H1 (cell line): ENCODE data around the gene MBD5. TPM values are rescaled to one million over a fixed set of nuclear protein-coding genes. Genes with fewer than 3 reads are reported as not detected.

Source experiments
- CTCF ChIA-PET: fragments of 300-600 bp; sonication (Branson Sonifier 250); formaldehyde crosslinking; loops from one replicate; lab custom pipeline; 2021; ENCODE audit not compliant: partially characterized antibody; lab: Charles Lee
- POLR2A ChIA-PET: fragments of 300-600 bp; sonication (Branson Sonifier 250); formaldehyde crosslinking; loops from one replicate; lab custom pipeline; 2021; ENCODE audit warnings: inconsistent platforms; ENCODE audit not compliant: partially characterized antibody; lab: Charles Lee
- DNase-seq, 2 experiments: peaks; one replicate each; pipeline versions ENCODE4 v3.0.0 to v3.0.0-alpha.2; 2010 to 2022; ENCODE audit warnings: low spot score in 2 of 2, low read depth in 1 of 2, mixed read lengths in 1 of 2
- FAIRE-seq: peaks from 2 replicates; lab custom pipeline; 2011; peaks lifted over from hg19 to GRCh38; lab: Jason Lieb, UNC
- H2AFZ ChIP-seq: 2 replicates; pipeline ENCODE4 v1.8.1; 2012; ENCODE audit warnings: low read length, inconsistent platforms
- H2AK5ac ChIP-seq: 2 replicates; pipeline ENCODE4 v1.6.1; 2013; ENCODE audit warnings: low read depth, low read length
- H2BK120ac ChIP-seq: replicated peaks from 2 replicates; pipeline ENCODE3; 2013; ENCODE audit warnings: low read depth, low read length, inconsistent platforms
- H2BK12ac ChIP-seq: 2 replicates; pipeline ENCODE4 v1.6.1; 2013; ENCODE audit warnings: low read depth, low read length
- H2BK15ac ChIP-seq: 2 replicates; pipeline ENCODE4 v1.6.1; 2013; ENCODE audit warnings: low read length
- H2BK20ac ChIP-seq: 2 replicates; pipeline ENCODE4 v1.6.1; 2013; ENCODE audit warnings: low read length
- H2BK5ac ChIP-seq: 2 replicates; pipeline ENCODE4 v1.6.1; 2013; ENCODE audit warnings: low read depth, low read length
- H3K14ac ChIP-seq: 2 replicates; pipeline ENCODE4 v1.6.1; 2013; ENCODE audit warnings: inconsistent platforms; ENCODE audit not compliant: insufficient read length
- H3K18ac ChIP-seq: 2 replicates; pipeline ENCODE4 v1.6.1; 2013; ENCODE audit warnings: low read length; ENCODE audit errors: extremely low read depth
- H3K23ac ChIP-seq: 2 replicates; pipeline ENCODE4 v1.6.1; 2013; ENCODE audit warnings: inconsistent platforms; ENCODE audit not compliant: insufficient read length
- H3K23me2 ChIP-seq: 2 replicates; pipeline ENCODE4 v1.6.1; 2013; ENCODE audit warnings: low read depth, low read length
- H3K27ac ChIP-seq: 2 replicates; pipeline ENCODE4 v1.6.1; 2011; ENCODE audit warnings: low read depth, low read length, inconsistent platforms
- H3K27me3 ChIP-seq, 4 experiments: replicated peaks in 1 of 4; 1 replicate in 1 of 4; 2 replicates in 3 of 4; pipeline versions ENCODE4 v1.6.1 to v1.8.1; 2011 to 2013; ENCODE audit warnings: low read length in 3 of 4, mild to moderate bottlenecking in 3 of 4, inconsistent platforms in 2 of 4, mixed read lengths in 2 of 4, moderate library complexity in 1 of 4; ENCODE audit not compliant: control insufficient read depth in 3 of 4, insufficient read depth in 3 of 4; ENCODE audit errors: extremely low read depth in 1 of 4
- H3K36me3 ChIP-seq, 4 experiments: 2 replicates each; pipeline versions ENCODE4 v1.6.1 to v1.8.1; 2011 to 2013; ENCODE audit warnings: mild to moderate bottlenecking in 4 of 4, low read length in 3 of 4, moderate library complexity in 2 of 4, control low read depth in 1 of 4, inconsistent platforms in 1 of 4; ENCODE audit not compliant: insufficient read depth in 4 of 4, control insufficient read depth in 2 of 4
- H3K4ac ChIP-seq: replicated peaks from 2 replicates; pipeline ENCODE3; 2013; ENCODE audit warnings: low read length, low read depth, mixed read lengths, inconsistent platforms; ENCODE audit not compliant: insufficient read length
- H3K4me1 ChIP-seq, 4 experiments: replicated peaks in 1 of 4; 1 replicate in 1 of 4; 2 replicates in 3 of 4; pipeline versions ENCODE4 v1.6.1 to v1.8.1; 2011 to 2013; ENCODE audit warnings: low read length in 3 of 4, inconsistent platforms in 2 of 4, mixed read lengths in 1 of 4; ENCODE audit not compliant: insufficient read depth in 4 of 4, control insufficient read depth in 3 of 4
- H3K4me2 ChIP-seq, 2 experiments: 2 replicates each; pipeline versions ENCODE4 v1.6.1 to v1.8.1; 2011 to 2013; ENCODE audit warnings: low read depth in 2 of 2, low read length in 2 of 2, control low read depth in 1 of 2, inconsistent platforms in 1 of 2, mild to moderate bottlenecking in 1 of 2; ENCODE audit not compliant: insufficient read depth in 1 of 2
- H3K4me3 ChIP-seq, 4 experiments: fragments of 200-600, 300-600 bp in 1 of 4; sonication (generic), shearing (Covaris generic), sonication (Bioruptor Twin) in 1 of 4; 2 replicates each; pipeline versions ENCODE4 v1.5.1 to v1.8.1; 2011 to 2016; ENCODE audit warnings: low read length in 4 of 4, low read depth in 3 of 4, control low read depth in 2 of 4, inconsistent platforms in 2 of 4, mild to moderate bottlenecking in 2 of 4, mixed read lengths in 1 of 4, moderate library complexity in 1 of 4; ENCODE audit not compliant: insufficient read depth in 2 of 4; ENCODE audit errors: extremely low read depth in 1 of 4
- H3K56ac ChIP-seq: replicated peaks from 2 replicates; pipeline ENCODE3; 2013; ENCODE audit warnings: low read depth, mild to moderate bottlenecking, mixed read lengths, low read length, inconsistent platforms; ENCODE audit not compliant: insufficient read length
- H3K79me1 ChIP-seq: 2 replicates; pipeline ENCODE4 v1.6.1; 2013; ENCODE audit warnings: low read depth, low read length, control low read depth
- H3K79me2 ChIP-seq, 2 experiments: 2 replicates each; pipeline versions ENCODE4 v1.6.1 to v1.8.1; 2012 to 2013; ENCODE audit warnings: low read length in 2 of 2, mild to moderate bottlenecking in 2 of 2, inconsistent platforms in 1 of 2; ENCODE audit not compliant: insufficient read depth in 2 of 2, control insufficient read depth in 1 of 2
- H3K9ac ChIP-seq, 4 experiments: replicated peaks in 1 of 4; 1 replicate in 1 of 4; 2 replicates in 3 of 4; pipeline versions ENCODE4 v1.6.1 to v1.8.1; 2011 to 2013; ENCODE audit warnings: low read depth in 3 of 4, low read length in 3 of 4, control low read depth in 2 of 4, mild to moderate bottlenecking in 2 of 4, moderate library complexity in 2 of 4, inconsistent platforms in 1 of 4; ENCODE audit errors: extremely low read depth in 1 of 4
- H3K9me3 ChIP-seq, 2 experiments: 2 replicates each; pipeline versions ENCODE4 v1.6.1 to v1.8.1; 2012 to 2013; ENCODE audit warnings: mild to moderate bottlenecking in 2 of 2, moderate library complexity in 2 of 2, control low read depth in 1 of 2, inconsistent platforms in 1 of 2, low read depth in 1 of 2, low read length in 1 of 2, mixed read lengths in 1 of 2; ENCODE audit not compliant: insufficient read depth in 2 of 2
- H4K20me1 ChIP-seq, 2 experiments: replicated peaks in 1 of 2; 2 replicates each; pipeline versions ENCODE3 to v1.8.1; 2011 to 2013; ENCODE audit warnings: inconsistent platforms in 2 of 2, low read length in 2 of 2, mild to moderate bottlenecking in 1 of 2; ENCODE audit not compliant: insufficient read depth in 2 of 2, control insufficient read depth in 1 of 2
- H4K5ac ChIP-seq: 2 replicates; pipeline ENCODE4 v1.6.1; 2013; ENCODE audit warnings: low read length, low read depth, mixed read lengths, inconsistent platforms; ENCODE audit not compliant: insufficient read length
- H4K8ac ChIP-seq: 2 replicates; pipeline ENCODE4 v1.8.0; 2013; ENCODE audit warnings: mild to moderate bottlenecking, moderate library complexity, low read length, inconsistent platforms; ENCODE audit not compliant: insufficient read depth; ENCODE audit errors: extremely low read depth
- H4K91ac ChIP-seq: replicated peaks from 2 replicates; pipeline ENCODE3; 2013; ENCODE audit warnings: low read length, mixed read lengths, inconsistent platforms; ENCODE audit not compliant: insufficient read length
- ASH2L ChIP-seq: fragments of 200-600, 300-600 bp; sonication (generic); IDR thresholded peaks from one replicate; pipeline ENCODE4 v1.7.1; 2017; ENCODE audit warnings: low read length
- BRCA1 ChIP-seq: IDR thresholded peaks from 2 replicates; pipeline ENCODE4 v1.6.1; 2012; ENCODE audit warnings: low read depth, low read length, improper control_type of control experiment
- CHD1 ChIP-seq: IDR thresholded peaks from 2 replicates; pipeline ENCODE4 v1.6.1; 2012; ENCODE audit warnings: low read depth, low read length, improper control_type of control experiment
- JUND ChIP-seq: IDR thresholded peaks from 2 replicates; pipeline ENCODE4 v1.6.1; 2011; ENCODE audit warnings: mild to moderate bottlenecking, improper control_type of control experiment, low read length
- KDM1A ChIP-seq: fragments of 200-600, 300-600 bp; sonication (generic); IDR thresholded peaks from 2 replicates; pipeline ENCODE4 v1.7.1; 2016; ENCODE audit warnings: mild to moderate bottlenecking, low read length, borderline replicate concordance
- KDM5A ChIP-seq: fragments of 200-600 bp; IDR thresholded peaks from 2 replicates; pipeline ENCODE4 v1.7.1; 2012; ENCODE audit warnings: mild to moderate bottlenecking, low read length, inconsistent platforms, mixed read lengths
- POLR2AphosphoS5 ChIP-seq: IDR thresholded peaks from 2 replicates; pipeline ENCODE4 v1.6.1; 2011; ENCODE audit warnings: low read depth, low read length
- RNF2 ChIP-seq: fragments of 200-900, 300-1000 bp; sonication (generic); IDR thresholded peaks from 2 replicates; pipeline ENCODE4 v1.7.1; 2016; ENCODE audit warnings: borderline replicate concordance, low read depth, mild to moderate bottlenecking, antibody characterized with exemption, low read length; ENCODE audit not compliant: poor library complexity, severe bottlenecking; ENCODE audit errors: missing control alignments
- SIX5 ChIP-seq: IDR thresholded peaks from 2 replicates; pipeline ENCODE4 v1.6.1; 2011; ENCODE audit warnings: mild to moderate bottlenecking, low read depth, low read length
- SP2 ChIP-seq: IDR thresholded peaks from 2 replicates; pipeline ENCODE4 v1.6.1; 2012; ENCODE audit warnings: mild to moderate bottlenecking, low read length, inconsistent platforms
- SUZ12 ChIP-seq: fragments of 200-600 bp; sonication (generic); IDR thresholded peaks from 2 replicates; pipeline ENCODE4 v1.6.1; 2012; ENCODE audit warnings: mild to moderate bottlenecking, inconsistent platforms, low read length, moderate library complexity, mixed read lengths
- TAF1 ChIP-seq: IDR thresholded peaks from 2 replicates; pipeline ENCODE4 v1.6.1; 2011; ENCODE audit warnings: mild to moderate bottlenecking, low read depth, low read length
- TAF7 ChIP-seq: optimal IDR thresholded peaks from 2 replicates; pipeline ENCODE3; 2011; ENCODE audit warnings: low read depth, mild to moderate bottlenecking, inconsistent platforms, low read length, moderate library complexity, borderline replicate concordance
- polyA plus RNA-seq, 7 experiments: library from polyadenylated mRNA; depleted of rRNA in 3 of 7; stranded (reverse) in 5 of 7; unstranded in 2 of 7; fragments of >200 nt in 5 of 7; fragments of 200-250 nt in 2 of 7; gene quantifications; 1 replicate in 5 of 7; 2 replicates in 1 of 7; 4 replicates in 1 of 7; pipeline versions ENCODE4 v1.2.1 to v1.2.3, GENCODE V29; 2011 to 2013; ENCODE audit warnings: missing spikeins in 2 of 7, mixed read lengths in 2 of 7
- total RNA-seq: library from RNA; stranded (reverse); fragmentation: NEBNext Ultra II Directional; extraction: Animal tissue kit (Norgen Biotek cat#: 25700); gene quantifications from 2 replicates; pipeline ENCODE4 v1.2.1, GENCODE V29; 2021
- TF ChIP-seq, protein P1 (sequence below), 3 experiments: IDR thresholded peaks; 1 replicate in 2 of 3; 2 replicates in 1 of 3; pipeline versions ENCODE4 v1.5.1 to v1.6.1; 2011; ENCODE audit warnings: low read length in 3 of 3, mild to moderate bottlenecking in 3 of 3, inconsistent platforms in 2 of 3, low read depth in 1 of 3, moderate library complexity in 1 of 3; ENCODE audit not compliant: insufficient read depth in 1 of 3; ENCODE audit errors: control extremely low read depth in 1 of 3

The MBD5 gene
- total and polyA plus RNA-seq, 2 of the 8 experiments (the other 6 are each of a cell fraction or from before 2014, with no cell fraction given): 9.7 to 29.4 TPM

DNA sequence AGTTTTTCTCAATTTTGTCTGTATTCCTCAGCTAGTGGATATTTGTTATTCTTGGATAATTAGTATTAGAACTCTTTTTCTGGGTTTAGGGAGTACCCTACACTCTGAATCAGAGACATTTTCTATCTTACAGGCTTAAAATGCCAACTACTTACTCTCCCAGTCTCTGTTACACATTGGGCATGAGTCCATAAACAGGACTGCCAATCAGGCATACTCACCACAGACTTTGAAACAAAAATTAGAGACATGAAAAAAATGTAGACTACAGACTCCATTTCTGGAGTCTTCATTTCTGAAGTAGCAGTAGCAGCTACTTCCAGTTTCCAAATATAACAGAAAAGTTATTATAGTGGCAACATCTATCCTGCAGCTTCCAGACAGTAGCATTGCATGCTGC, 279.7 kb downstream of the MBD5 start:
- FAIRE-seq (no peak), DNase-seq (no peak)
- no peak overlapping the region for H2BK15ac ChIP-seq
- H3K18ac ChIP-seq: no peak overlapping the region
- no peak overlapping the region for H3K9ac ChIP-seq
- ChIA-PET CTCF (no interaction called here), POLR2A (no interaction called here)
- H2BK12ac ChIP-seq: no peak overlapping the region
- H3K23ac ChIP-seq: no peak overlapping the region
- H4K5ac ChIP-seq: no peak overlapping the region
- H4K91ac ChIP-seq: no peak overlapping the region
- no peaks in the 10 kb centered on the region for H4K20me1 ChIP-seq
- no peak overlapping the region for H2AK5ac ChIP-seq
- no peaks in the 10 kb centered on the region for H3K79me2 ChIP-seq
- H2AFZ ChIP-seq: no peak overlapping the region
- no peak overlapping the region for H3K27ac ChIP-seq
- H3K4me3 ChIP-seq: no peak overlapping the region
- no peak overlapping the region for H3K56ac ChIP-seq
- H2BK5ac ChIP-seq: no peak overlapping the region
- H3K23me2 ChIP-seq: no peaks in the 10 kb centered on the region
- no peaks in the 10 kb centered on the region for H3K27me3 ChIP-seq
- no peak overlapping the region for H2BK120ac ChIP-seq
- no peaks in the 10 kb centered on the region for H3K9me3 ChIP-seq
- no peak overlapping the region for H3K14ac ChIP-seq
- H3K4me1 ChIP-seq: peaks cover 0 to 11% (median 1%) of the 10 kb centered on the region in 4 experiments; a peak in 4 of 7 replicates
- no peaks in the 10 kb centered on the region for H3K36me3 ChIP-seq
- no peak overlapping the region for H3K4ac ChIP-seq
- no peak overlapping the region for H3K4me2 ChIP-seq
- no peak overlapping the region for H2BK20ac ChIP-seq
- no peak overlapping the region for H4K8ac ChIP-seq
- H3K79me1 ChIP-seq: no peaks in the 10 kb centered on the region
- TF ChIP-seq TAF1 (no peak), KDM5A (no peak), SP2 (no peak), ASH2L (no peak), SIX5 (no peak), BRCA1 (no peak), RNF2 (no peak), TAF7 (no peak), KDM1A (no peak), CHD1 (no peak), JUND (no peak), POLR2AphosphoS5 (no peak), SUZ12 (no peak)
- TF ChIP-seq, protein P1, sequence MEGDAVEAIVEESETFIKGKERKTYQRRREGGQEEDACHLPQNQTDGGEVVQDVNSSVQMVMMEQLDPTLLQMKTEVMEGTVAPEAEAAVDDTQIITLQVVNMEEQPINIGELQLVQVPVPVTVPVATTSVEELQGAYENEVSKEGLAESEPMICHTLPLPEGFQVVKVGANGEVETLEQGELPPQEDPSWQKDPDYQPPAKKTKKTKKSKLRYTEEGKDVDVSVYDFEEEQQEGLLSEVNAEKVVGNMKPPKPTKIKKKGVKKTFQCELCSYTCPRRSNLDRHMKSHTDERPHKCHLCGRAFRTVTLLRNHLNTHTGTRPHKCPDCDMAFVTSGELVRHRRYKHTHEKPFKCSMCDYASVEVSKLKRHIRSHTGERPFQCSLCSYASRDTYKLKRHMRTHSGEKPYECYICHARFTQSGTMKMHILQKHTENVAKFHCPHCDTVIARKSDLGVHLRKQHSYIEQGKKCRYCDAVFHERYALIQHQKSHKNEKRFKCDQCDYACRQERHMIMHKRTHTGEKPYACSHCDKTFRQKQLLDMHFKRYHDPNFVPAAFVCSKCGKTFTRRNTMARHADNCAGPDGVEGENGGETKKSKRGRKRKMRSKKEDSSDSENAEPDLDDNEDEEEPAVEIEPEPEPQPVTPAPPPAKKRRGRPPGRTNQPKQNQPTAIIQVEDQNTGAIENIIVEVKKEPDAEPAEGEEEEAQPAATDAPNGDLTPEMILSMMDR (IDR thresholded peaks at IDR 0.05; ENCODE audit: control extremely low read depth in 1 of 3, insufficient read depth in 1 of 3, low read depth in 1 of 3, low read length in 3 of 3): no peak
